Mesangial cell (primary cell): Measurements from ENCODE around the gene C9orf85. TPM values are rescaled to one million over a fixed set of nuclear protein-coding genes. Genes with fewer than 3 reads are reported as not detected.

Experiments
- total RNA-seq: library from RNA; depleted of rRNA; stranded (reverse); fragments of >200 nt; gene quantifications from 2 replicates; pipeline ENCODE4 v1.2.3, GENCODE V29; 2015

C9orf85 gene
- 4.7 and 5.5 TPM in 2 replicates for total RNA-seq

DNA sequence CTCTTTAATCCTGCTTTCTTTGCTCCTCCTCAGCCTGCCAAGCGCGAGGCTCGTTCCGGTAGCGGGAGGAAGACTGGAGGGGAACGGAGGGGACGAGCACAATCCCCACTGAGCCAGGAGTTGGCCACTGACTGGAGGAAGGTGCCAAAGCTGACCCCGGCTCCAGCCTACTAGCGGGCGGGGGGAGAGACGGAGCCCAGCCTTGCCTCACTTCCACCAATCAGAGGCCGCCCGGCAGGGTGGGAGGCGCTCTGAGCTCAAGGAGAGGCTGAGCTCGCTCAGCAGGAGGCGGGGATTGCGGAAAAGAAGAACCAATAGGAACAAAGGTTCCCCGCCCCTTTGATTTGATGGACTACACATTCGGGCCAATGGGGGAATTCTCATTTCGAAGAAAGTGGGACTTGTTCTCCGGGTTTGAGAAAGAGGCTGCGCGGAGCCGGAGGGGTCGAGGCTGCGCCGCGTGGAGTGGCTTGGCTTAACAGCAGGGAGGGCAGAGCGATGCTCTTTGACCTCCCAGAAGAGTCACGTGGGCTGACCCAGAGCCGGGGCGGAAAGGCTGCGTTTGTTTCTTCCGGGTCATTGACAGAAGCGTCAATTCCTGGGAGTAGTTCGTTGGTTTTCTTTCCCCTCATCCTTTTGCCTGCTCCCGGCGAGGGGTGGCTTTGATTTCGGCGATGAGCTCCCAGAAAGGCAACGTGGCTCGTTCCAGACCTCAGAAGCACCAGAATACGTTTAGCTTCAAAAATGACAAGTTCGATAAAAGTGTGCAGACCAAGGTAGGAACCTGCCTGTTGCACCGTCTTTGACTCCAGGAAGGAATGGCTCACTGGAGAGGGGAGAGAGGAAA is at the start of gene C9orf85, which contains the start of gene ABHD17B:
C9orf85 (plus strand) TSS at position 579 of the 847 bp plus-strand sequence; CDS start at position 675, 96 bp downstream.
ABHD17B (minus strand) TSS at position 133 of the 847 bp plus-strand sequence. CDS start 36,113 bp downstream, outside the sequence.

Other genes with a start within 250 kb of the C9orf85 start
- gene CEMIP2, start 143.1 kb upstream of the C9orf85 start, total RNA-seq: 106 and 125 TPM in 2 replicates
- gene ABHD17B, start 446 bp upstream of the C9orf85 start, total RNA-seq: 14.8 and 15.5 TPM in 2 replicates
- not detected in 2 replicates for gene C9orf57, start 149.0 kb downstream of the C9orf85 start, total RNA-seq
- 0.76 TPM in 1 of 2 replicates, not detected in the other for gene GDA, start 237.8 kb downstream of the C9orf85 start, total RNA-seq